ENCODE data around the gene GPC3.

GPC3 gene

DNA sequence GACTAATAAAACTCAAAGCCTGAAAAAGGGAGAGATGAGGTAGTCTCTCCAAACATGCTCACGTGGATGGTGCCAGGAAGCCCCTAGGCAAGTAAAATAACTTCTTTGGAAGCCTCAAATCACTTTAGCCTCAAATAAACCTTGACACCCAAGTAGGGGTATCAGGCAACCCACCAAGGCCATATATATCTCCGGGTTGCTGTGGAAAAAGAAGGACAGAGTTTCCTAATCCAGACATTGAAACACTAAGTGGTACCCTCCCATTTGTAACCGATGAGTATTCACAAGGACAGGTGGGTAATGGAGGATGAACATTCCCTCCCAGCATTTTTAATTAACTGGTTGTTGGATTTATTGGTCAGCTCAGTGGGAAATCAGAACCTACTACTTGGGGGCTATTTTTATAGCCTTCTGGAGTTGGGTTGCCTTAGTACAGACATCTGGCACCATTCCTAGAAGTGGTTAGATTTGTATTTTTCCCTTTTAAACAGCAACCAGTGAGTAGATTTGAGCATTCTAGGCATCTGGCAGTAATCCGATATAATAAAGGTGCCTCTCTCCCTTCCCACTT is 87.7 kb downstream of the GPC3 start (continued):
- TF ChIP-seq, protein P1, sequence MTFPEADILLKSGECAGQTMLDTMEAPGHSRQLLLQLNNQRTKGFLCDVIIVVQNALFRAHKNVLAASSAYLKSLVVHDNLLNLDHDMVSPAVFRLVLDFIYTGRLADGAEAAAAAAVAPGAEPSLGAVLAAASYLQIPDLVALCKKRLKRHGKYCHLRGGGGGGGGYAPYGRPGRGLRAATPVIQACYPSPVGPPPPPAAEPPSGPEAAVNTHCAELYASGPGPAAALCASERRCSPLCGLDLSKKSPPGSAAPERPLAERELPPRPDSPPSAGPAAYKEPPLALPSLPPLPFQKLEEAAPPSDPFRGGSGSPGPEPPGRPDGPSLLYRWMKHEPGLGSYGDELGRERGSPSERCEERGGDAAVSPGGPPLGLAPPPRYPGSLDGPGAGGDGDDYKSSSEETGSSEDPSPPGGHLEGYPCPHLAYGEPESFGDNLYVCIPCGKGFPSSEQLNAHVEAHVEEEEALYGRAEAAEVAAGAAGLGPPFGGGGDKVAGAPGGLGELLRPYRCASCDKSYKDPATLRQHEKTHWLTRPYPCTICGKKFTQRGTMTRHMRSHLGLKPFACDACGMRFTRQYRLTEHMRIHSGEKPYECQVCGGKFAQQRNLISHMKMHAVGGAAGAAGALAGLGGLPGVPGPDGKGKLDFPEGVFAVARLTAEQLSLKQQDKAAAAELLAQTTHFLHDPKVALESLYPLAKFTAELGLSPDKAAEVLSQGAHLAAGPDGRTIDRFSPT (tag by site-specific recombination; IDR thresholded peaks at IDR 0.05): no peak
- TF ChIP-seq, protein P2, sequence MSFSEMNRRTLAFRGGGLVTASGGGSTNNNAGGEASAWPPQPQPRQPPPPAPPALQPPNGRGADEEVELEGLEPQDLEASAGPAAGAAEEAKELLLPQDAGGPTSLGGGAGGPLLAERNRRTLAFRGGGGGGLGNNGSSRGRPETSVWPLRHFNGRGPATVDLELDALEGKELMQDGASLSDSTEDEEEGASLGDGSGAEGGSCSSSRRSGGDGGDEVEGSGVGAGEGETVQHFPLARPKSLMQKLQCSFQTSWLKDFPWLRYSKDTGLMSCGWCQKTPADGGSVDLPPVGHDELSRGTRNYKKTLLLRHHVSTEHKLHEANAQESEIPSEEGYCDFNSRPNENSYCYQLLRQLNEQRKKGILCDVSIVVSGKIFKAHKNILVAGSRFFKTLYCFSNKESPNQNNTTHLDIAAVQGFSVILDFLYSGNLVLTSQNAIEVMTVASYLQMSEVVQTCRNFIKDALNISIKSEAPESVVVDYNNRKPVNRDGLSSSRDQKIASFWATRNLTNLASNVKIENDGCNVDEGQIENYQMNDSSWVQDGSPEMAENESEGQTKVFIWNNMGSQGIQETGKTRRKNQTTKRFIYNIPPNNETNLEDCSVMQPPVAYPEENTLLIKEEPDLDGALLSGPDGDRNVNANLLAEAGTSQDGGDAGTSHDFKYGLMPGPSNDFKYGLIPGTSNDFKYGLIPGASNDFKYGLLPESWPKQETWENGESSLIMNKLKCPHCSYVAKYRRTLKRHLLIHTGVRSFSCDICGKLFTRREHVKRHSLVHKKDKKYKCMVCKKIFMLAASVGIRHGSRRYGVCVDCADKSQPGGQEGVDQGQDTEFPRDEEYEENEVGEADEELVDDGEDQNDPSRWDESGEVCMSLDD (tag by site-specific recombination; IDR thresholded peaks at IDR 0.05): no peak
- TF ChIP-seq ZNF548 (tag by site-specific recombination; IDR thresholded peaks at IDR 0.05): no peak
- peak; percentile 69 for TF ChIP-seq TRIM28 (IDR thresholded peaks at IDR 0.05; ENCODE audit: borderline replicate concordance, low read length)
- TF ChIP-seq ZNF354C (tag by site-specific recombination; IDR thresholded peaks at IDR 0.05; ENCODE audit: borderline replicate concordance, low read depth): no peak
- no peak; the same call in 1 of the 2 replicates for TF ChIP-seq ZBTB17 (tag by site-specific recombination; IDR thresholded peaks at IDR 0.05)
- TF ChIP-seq GFI1B (tag by site-specific recombination; IDR thresholded peaks at IDR 0.05): peak; percentile 75
- peak; percentile 94 for TF ChIP-seq FEZF1 (tag by site-specific recombination; IDR thresholded peaks at IDR 0.05)
- TF ChIP-seq WT1 (tag by site-specific recombination; IDR thresholded peaks at IDR 0.05): peak; percentile 98
- TF ChIP-seq, protein P3, sequence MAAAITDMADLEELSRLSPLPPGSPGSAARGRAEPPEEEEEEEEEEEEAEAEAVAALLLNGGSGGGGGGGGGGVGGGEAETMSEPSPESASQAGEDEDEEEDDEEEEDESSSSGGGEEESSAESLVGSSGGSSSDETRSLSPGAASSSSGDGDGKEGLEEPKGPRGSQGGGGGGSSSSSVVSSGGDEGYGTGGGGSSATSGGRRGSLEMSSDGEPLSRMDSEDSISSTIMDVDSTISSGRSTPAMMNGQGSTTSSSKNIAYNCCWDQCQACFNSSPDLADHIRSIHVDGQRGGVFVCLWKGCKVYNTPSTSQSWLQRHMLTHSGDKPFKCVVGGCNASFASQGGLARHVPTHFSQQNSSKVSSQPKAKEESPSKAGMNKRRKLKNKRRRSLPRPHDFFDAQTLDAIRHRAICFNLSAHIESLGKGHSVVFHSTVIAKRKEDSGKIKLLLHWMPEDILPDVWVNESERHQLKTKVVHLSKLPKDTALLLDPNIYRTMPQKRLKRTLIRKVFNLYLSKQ (tag by site-specific recombination; IDR thresholded peaks at IDR 0.05; ENCODE audit: borderline replicate concordance): no peak
- TF ChIP-seq ZNF10 (tag by site-specific recombination; IDR thresholded peaks at IDR 0.05): peak; percentile 55; the same call in 1 of the 2 replicates
- TF ChIP-seq GLI2 (tag by site-specific recombination; IDR thresholded peaks at IDR 0.05; ENCODE audit: borderline replicate concordance, low read depth): no peak
- TF ChIP-seq, protein P4, sequence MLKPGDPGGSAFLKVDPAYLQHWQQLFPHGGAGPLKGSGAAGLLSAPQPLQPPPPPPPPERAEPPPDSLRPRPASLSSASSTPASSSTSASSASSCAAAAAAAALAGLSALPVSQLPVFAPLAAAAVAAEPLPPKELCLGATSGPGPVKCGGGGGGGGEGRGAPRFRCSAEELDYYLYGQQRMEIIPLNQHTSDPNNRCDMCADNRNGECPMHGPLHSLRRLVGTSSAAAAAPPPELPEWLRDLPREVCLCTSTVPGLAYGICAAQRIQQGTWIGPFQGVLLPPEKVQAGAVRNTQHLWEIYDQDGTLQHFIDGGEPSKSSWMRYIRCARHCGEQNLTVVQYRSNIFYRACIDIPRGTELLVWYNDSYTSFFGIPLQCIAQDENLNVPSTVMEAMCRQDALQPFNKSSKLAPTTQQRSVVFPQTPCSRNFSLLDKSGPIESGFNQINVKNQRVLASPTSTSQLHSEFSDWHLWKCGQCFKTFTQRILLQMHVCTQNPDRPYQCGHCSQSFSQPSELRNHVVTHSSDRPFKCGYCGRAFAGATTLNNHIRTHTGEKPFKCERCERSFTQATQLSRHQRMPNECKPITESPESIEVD (tag by site-specific recombination; IDR thresholded peaks at IDR 0.05): peak; percentile 91
- TF ChIP-seq ZNF23 (tag by site-specific recombination; IDR thresholded peaks at IDR 0.05; ENCODE audit: borderline replicate concordance): no peak
- no peak for TF ChIP-seq ZNF791 (tag by site-specific recombination; IDR thresholded peaks at IDR 0.05)
- TF ChIP-seq, protein P5, sequence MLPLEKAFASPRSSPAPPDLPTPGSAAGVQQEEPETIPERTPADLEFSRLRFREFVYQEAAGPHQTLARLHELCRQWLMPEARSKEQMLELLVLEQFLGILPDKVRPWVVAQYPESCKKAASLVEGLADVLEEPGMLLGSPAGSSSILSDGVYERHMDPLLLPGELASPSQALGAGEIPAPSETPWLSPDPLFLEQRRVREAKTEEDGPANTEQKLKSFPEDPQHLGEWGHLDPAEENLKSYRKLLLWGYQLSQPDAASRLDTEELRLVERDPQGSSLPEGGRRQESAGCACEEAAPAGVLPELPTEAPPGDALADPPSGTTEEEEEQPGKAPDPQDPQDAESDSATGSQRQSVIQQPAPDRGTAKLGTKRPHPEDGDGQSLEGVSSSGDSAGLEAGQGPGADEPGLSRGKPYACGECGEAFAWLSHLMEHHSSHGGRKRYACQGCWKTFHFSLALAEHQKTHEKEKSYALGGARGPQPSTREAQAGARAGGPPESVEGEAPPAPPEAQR (tag by site-specific recombination; IDR thresholded peaks at IDR 0.05): no peak
- TF ChIP-seq SP2 (tag by site-specific recombination; IDR thresholded peaks at IDR 0.05): no peak
- TF ChIP-seq ZNF596 (tag by site-specific recombination; IDR thresholded peaks at IDR 0.05): peak; percentile 21; the same call in 1 of the 2 replicates
- TF ChIP-seq, protein P6, sequence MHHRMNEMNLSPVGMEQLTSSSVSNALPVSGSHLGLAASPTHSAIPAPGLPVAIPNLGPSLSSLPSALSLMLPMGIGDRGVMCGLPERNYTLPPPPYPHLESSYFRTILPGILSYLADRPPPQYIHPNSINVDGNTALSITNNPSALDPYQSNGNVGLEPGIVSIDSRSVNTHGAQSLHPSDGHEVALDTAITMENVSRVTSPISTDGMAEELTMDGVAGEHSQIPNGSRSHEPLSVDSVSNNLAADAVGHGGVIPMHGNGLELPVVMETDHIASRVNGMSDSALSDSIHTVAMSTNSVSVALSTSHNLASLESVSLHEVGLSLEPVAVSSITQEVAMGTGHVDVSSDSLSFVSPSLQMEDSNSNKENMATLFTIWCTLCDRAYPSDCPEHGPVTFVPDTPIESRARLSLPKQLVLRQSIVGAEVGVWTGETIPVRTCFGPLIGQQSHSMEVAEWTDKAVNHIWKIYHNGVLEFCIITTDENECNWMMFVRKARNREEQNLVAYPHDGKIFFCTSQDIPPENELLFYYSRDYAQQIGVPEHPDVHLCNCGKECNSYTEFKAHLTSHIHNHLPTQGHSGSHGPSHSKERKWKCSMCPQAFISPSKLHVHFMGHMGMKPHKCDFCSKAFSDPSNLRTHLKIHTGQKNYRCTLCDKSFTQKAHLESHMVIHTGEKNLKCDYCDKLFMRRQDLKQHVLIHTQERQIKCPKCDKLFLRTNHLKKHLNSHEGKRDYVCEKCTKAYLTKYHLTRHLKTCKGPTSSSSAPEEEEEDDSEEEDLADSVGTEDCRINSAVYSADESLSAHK (tag by site-specific recombination; IDR thresholded peaks at IDR 0.05): peak; percentile 72
- TF ChIP-seq, protein P7, sequence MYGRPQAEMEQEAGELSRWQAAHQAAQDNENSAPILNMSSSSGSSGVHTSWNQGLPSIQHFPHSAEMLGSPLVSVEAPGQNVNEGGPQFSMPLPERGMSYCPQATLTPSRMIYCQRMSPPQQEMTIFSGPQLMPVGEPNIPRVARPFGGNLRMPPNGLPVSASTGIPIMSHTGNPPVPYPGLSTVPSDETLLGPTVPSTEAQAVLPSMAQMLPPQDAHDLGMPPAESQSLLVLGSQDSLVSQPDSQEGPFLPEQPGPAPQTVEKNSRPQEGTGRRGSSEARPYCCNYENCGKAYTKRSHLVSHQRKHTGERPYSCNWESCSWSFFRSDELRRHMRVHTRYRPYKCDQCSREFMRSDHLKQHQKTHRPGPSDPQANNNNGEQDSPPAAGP (tag by site-specific recombination; IDR thresholded peaks at IDR 0.05): no peak
- TF ChIP-seq ZNF214 (tag by site-specific recombination; IDR thresholded peaks at IDR 0.05; ENCODE audit: borderline replicate concordance): no peak
- TF ChIP-seq ZNF341 (tag by site-specific recombination; IDR thresholded peaks at IDR 0.05; ENCODE audit: low read depth): 0 out of 2 replicates have a peak, but pooled peaks have one; percentile 8
- TF ChIP-seq, protein P8, sequence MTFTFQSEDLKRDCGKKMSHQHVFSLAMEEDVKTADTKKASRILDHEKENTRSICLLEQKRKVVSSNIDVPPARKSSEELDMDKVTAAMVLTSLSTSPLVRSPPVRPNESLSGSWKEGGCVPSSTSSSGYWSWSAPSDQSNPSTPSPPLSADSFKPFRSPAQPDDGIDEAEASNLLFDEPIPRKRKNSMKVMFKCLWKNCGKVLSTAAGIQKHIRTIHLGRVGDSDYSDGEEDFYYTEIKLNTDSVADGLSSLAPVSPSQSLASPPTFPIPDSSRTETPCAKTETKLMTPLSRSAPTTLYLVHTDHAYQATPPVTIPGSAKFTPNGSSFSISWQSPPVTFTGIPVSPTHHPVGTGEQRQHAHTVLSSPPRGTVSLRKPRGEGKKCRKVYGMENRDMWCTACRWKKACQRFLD (tag by site-specific recombination; IDR thresholded peaks at IDR 0.05): no peak
- 0 out of 2 replicates have a peak, but pooled peaks have one; percentile 37 for TF ChIP-seq ZXDB (tag by site-specific recombination; IDR thresholded peaks at IDR 0.05)
- no peak for TF ChIP-seq ZNF138 (tag by site-specific recombination; IDR thresholded peaks at IDR 0.05; ENCODE audit: borderline replicate concordance)

Measured in HEK293 (cell line).